Type B pancreatic cell (in vitro differentiated cells): ENCODE results near the gene PKNOX2. TPM values are rescaled to one million over a fixed set of nuclear protein-coding genes. Genes with fewer than 3 reads are reported as not detected.

Experiments
- DNase-seq: peaks from one replicate; pipeline ENCODE4 v3.0.0; 2021; ENCODE audit warnings: mixed read lengths; ENCODE audit not compliant: unreplicated experiment; ENCODE audit errors: extremely low spot score
- H3K27ac Mint-ChIP-seq: 2 replicates; pipeline ENCODE4 v1.8.0; 2021; ENCODE audit warnings: mild to moderate bottlenecking, mixed read lengths
- H3K27me3 Mint-ChIP-seq: 2 replicates; pipeline ENCODE4 v1.8.0; 2021; ENCODE audit warnings: mixed read lengths
- H3K36me3 Mint-ChIP-seq: 2 replicates; pipeline ENCODE4 v1.8.0; 2021; ENCODE audit warnings: mixed read lengths
- H3K4me1 Mint-ChIP-seq: one replicate; pipeline ENCODE4 v1.8.0; 2021; ENCODE audit warnings: mixed read lengths; ENCODE audit not compliant: unreplicated experiment
- H3K4me3 Mint-ChIP-seq: 2 replicates; pipeline ENCODE4 v1.8.0; 2021; ENCODE audit warnings: mild to moderate bottlenecking, mixed read lengths
- H3K9me3 Mint-ChIP-seq: 2 replicates; pipeline ENCODE4 v1.8.0; 2021; ENCODE audit warnings: mixed read lengths
- total RNA-seq: library from RNA; stranded (reverse); gene quantifications from 2 replicates; pipeline ENCODE4 v1.2.1, GENCODE V29; 2021; ENCODE audit warnings: low replicate concordance
- TF ChIP-seq, protein P1 (sequence below): fragments of 200-600 bp; sonication (generic); conservative IDR thresholded peaks from 2 replicates; pipeline ENCODE4 v1.5.0; 2021; ENCODE audit warnings: antibody characterized with exemption, mild to moderate bottlenecking

PKNOX2 gene
- total RNA-seq, 1 donor from 2014 or later = 15.3 TPM

- no peaks in the 10 kb centered on the region for H3K9me3 Mint-ChIP-seq
- no peak for DNase-seq
- H3K4me3 Mint-ChIP-seq = no peak overlapping the region
- TF ChIP-seq, protein P1, sequence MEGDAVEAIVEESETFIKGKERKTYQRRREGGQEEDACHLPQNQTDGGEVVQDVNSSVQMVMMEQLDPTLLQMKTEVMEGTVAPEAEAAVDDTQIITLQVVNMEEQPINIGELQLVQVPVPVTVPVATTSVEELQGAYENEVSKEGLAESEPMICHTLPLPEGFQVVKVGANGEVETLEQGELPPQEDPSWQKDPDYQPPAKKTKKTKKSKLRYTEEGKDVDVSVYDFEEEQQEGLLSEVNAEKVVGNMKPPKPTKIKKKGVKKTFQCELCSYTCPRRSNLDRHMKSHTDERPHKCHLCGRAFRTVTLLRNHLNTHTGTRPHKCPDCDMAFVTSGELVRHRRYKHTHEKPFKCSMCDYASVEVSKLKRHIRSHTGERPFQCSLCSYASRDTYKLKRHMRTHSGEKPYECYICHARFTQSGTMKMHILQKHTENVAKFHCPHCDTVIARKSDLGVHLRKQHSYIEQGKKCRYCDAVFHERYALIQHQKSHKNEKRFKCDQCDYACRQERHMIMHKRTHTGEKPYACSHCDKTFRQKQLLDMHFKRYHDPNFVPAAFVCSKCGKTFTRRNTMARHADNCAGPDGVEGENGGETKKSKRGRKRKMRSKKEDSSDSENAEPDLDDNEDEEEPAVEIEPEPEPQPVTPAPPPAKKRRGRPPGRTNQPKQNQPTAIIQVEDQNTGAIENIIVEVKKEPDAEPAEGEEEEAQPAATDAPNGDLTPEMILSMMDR = no peak
- H3K27ac Mint-ChIP-seq = no peak overlapping the region
- peaks cover 44% of the 10 kb centered on the region for H3K4me1 Mint-ChIP-seq
- no peaks in the 10 kb centered on the region for H3K36me3 Mint-ChIP-seq
- peaks cover 45% of the 10 kb centered on the region for H3K27me3 Mint-ChIP-seq
Observed at GRCh38 chr11:125138966-125139365, 25.6 kb upstream of the PKNOX2 start.

- H3K36me3 Mint-ChIP-seq = no peaks in the 10 kb centered on the region
- H3K27ac Mint-ChIP-seq = peak overlapping the region; percentile 52
- H3K9me3 Mint-ChIP-seq = no peaks in the 10 kb centered on the region
- H3K27me3 Mint-ChIP-seq = peaks cover 46% of the 10 kb centered on the region
- DNase-seq = no peak
- TF ChIP-seq, protein P1 = no peak
- peaks cover 44% of the 10 kb centered on the region for H3K4me1 Mint-ChIP-seq
- peak overlapping the region; percentile 28 for H3K4me3 Mint-ChIP-seq
Observed at GRCh38 chr11:125139778-125140177, 24.8 kb upstream of the PKNOX2 start.

DNA sequence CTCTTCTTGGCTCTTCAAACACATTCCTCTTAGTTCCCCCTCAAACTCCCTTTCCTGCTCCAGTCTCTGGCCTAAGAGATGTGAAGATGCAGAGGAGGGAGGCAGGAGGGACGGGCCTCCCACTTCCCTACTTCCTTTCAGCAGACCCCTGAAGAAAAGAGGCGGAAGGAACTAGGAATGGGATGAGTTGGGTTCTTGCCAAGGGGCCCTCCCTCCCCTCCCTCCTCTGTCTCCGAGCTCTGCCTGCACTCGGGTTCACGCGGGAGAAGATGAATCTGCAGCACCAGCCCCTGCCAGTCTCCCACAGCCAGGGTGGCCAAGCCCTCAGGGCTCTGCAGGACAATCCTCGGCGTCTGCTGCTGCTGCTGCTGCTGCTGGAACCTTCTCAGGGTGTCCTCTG, 24.3 kb upstream of the PKNOX2 start:
- TF ChIP-seq, protein P1 = no peak
- Mint-ChIP-seq H3K27me3 (peaks cover 43% of the 10 kb centered on the region), H3K27ac (peak overlapping the region; percentile 52), H3K36me3 (no peaks in the 10 kb centered on the region), H3K4me1 (peaks cover 44% of the 10 kb centered on the region), H3K9me3 (no peaks in the 10 kb centered on the region), H3K4me3 (peak overlapping the region; percentile 28)
- no peak for DNase-seq

GRCh38 chr11:125141178-125141577, 23.4 kb upstream of the PKNOX2 start:
- no peak for DNase-seq
- H3K4me3 Mint-ChIP-seq = no peak overlapping the region
- no peaks in the 10 kb centered on the region for H3K36me3 Mint-ChIP-seq
- peaks cover 42% of the 10 kb centered on the region for H3K27me3 Mint-ChIP-seq
- no peaks in the 10 kb centered on the region for H3K9me3 Mint-ChIP-seq
- TF ChIP-seq, protein P1 = no peak
- no peak overlapping the region for H3K27ac Mint-ChIP-seq
- H3K4me1 Mint-ChIP-seq = peaks cover 44% of the 10 kb centered on the region

DNA sequence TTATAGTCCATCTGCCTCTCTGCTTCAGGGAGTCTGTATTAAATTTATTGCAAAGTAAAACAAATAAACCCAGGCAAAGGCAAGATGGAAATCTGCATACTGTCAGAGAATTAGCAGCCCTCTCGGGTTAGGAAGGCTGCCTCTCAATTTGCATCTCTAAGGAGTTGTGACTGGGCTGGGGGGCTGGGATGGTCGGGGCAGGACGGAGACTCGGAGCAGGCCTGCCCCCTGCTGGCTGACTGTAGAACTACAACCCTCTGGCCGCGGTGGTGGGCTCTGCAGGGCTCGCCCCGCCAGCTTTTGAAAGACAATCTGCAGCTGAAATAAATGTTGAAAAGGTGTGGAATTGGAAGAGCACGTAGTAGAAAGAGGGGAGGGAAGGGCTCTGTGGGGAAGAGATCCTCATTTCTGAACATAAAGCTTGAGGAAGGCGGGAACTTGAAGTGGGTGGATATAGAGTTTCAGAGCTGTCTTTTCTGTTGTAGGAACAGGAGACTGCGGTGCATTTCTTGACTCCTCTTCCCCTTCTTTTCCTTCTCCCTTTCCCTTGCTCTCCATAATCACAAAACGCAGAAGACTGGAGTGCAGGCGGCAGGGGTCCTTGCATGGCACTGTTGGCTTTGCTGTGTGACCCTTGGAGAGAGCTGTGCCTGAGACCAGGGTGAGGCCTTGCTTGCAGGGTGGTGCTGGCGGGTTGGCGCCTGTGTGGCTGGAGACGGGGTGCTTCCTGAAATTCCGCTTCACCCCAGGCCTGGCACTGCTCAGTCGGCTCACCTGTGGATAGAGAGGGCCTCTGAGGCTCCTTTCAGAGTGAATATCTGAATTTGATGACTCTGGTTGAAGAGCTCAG, 22.6 kb upstream of the PKNOX2 start:
- H3K36me3 Mint-ChIP-seq = no peaks in the 10 kb centered on the region
- DNase-seq = peak; percentile 80
- H3K9me3 Mint-ChIP-seq = no peaks in the 10 kb centered on the region
- TF ChIP-seq, protein P1 = peak; percentile 98
- no peak overlapping the region for H3K27ac Mint-ChIP-seq
- H3K27me3 Mint-ChIP-seq = peaks cover 49% of the 10 kb centered on the region
- no peak overlapping the region for H3K4me3 Mint-ChIP-seq
- H3K4me1 Mint-ChIP-seq = peaks cover 52% of the 10 kb centered on the region
